Measurements from ENCODE around the gene ALPK1.

DNA sequence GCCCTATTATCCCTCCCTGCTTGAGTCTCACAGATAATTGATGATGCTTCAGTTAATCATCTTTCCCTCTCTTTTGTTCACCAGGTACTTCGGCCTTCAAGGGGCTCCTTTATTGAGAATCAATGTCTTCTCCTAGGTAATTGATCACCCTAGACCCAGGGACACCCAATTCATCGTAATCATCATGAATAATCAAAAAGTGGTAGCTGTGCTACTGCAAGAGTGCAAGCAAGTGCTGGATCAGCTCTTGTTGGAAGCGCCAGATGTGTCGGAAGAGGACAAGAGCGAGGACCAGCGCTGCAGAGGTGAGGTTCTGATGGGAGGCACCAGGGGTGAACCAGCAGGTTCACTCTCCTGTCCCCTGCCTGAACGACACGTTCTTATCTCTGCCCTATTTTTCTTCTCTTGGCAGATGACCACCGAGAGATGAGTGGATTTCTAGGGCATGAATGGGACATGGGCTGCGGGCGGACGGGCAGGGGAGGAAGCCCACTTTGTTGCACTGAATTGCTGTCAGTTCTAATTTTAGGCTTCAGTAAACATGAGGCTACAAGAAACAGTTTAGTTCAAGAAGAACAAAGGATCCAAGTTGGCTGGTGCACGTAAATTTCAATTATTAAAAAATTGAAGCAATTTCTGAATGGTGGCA is 80.5 kb downstream of the ALPK1 start:
- TF ChIP-seq CTCF (IDR thresholded peaks at IDR 0.05) = no peak
- TF ChIP-seq POLR2A (IDR thresholded peaks at IDR 0.05) = no peak
- TF ChIP-seq EP300 (IDR thresholded peaks at IDR 0.05) = no peak

All from tibial nerve (tissue), 4 donors.